OCI-M2 (cell line): ENCODE measurements around the gene RPS2.

Experiments used
- DNase-seq: peaks from one replicate; lab custom pipeline; 2025; ENCODE audit not compliant: unreplicated experiment; lab: John Stamatoyannopoulos, UW

The RPS2 gene

DNA sequence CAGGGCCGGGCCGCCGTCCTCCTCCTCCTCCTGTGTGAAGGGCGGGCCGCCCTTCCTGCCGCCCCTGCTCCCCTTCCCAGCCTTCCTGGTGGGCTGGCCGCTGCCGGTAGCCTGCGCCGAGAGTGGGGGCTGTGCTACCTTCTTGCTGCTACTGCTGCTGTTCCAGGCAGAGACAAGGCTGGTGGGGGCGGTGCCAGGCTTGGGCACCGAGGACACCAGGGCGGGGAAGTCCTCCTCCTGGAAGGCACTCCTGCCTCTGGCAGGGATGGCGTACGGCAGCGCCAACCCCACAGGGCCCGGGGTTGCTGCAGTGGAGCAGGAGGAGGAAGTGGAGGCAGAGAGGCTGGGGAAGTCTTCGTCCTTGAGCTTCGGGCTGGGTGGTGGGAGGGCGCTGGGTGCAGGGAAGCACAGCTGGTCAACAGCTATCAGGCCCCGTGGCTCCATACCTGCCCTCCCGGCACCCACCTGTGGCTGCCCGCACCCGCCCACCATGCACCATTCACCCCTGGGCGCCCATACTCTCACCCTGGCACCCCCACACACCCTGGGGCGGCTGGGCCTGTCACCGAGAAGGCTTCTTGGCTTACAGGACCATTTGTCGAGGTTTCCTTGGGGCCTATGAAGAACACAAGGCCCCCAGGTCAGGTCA lies 35.4 kb upstream of the RPS2 start:
- DNase-seq: no peak

GRCh38 chr16:1998852-1999801 lies 34.5 kb upstream of the RPS2 start:
- DNase-seq: no peak

DNA sequence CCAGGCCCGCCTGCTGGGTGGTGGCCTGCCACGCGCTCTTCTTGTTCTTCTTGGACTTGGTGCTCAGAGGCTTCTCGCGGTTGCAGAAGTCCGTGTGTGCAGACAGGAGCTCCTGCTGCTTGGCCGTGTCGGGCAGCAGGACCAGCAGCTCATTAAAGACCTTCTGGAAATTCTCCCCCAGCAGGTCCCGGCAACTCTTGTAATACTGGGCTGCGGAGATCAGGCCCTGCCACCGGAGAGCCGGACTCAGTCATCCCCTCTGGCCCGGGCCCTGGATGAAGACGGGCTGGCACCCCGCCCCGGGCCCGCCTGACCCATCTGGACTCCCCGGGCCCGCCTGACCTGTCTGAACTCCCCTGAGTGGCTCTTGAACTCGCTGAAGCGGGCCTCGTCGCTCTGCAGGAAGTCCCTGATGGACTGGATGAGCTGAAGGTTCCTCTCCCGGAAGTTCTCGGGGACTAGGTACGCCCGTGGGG lies 33.8 kb upstream of the RPS2 start:
- DNase-seq: no peak

DNA sequence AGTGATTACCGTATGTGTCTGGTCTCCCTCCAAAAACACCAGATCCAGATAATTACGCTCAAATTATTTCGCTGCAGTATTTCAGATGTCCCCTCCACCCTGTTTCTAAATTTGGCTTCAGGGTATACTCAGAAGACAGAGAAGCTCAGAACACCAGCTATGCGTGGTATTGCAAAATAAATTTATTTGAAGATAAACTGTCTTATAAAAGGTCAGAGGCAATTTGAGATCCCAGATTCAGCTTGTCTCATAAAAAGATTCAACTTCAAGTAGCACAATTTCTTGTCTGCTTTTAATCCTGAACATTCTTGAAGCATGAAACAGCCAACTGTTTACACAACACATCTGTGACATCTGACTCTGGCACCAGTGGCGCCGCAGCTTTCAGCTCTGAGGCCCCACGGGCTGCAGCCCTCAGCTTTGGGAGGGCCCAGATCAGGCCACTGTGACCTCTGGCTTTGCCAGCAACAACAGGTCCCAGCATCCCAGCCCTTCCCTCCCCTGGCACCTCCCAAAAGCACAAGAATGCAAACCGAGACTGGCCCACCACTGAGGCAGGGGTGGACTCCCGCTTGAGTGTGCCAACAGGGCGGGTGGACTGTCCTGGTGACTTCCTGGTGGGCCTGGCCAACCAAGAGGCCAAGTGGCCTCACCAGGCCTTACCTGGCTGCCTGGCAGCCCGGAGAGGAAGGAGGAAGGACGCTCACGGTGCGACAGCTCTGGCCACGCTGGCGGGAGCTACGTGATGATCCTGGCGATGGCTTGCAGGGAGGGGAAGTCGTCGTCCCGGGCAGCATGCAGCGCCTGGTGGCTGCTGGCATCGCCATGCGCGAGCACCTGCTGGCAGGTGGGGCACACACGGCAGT lies 33.1 kb upstream of the RPS2 start:
- no peak for DNase-seq

DNA sequence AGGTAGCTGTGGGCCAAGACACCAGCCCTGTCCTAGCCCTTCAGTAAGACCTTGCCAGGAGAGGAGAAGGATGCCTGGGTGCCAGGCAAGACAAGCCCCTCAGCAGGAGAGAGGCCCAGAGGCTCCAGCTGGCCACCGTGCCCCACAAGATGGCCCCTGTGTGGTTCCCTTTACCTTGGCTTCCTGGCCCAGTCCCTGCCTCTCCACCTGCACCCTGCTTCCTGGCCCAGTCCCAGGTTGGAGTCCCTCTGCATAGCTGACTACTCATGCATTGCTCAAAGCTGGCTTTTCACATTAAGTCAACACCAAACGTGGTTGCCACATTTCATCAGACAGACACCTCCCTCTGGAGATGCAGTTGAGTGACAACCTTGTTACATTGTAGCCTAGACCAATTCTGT lies 29.1 kb upstream of the RPS2 start:
- no peak for DNase-seq

GRCh38 chr16:1992704-1993317 lies 28.2 kb upstream of the RPS2 start:
- no peak for DNase-seq

DNA sequence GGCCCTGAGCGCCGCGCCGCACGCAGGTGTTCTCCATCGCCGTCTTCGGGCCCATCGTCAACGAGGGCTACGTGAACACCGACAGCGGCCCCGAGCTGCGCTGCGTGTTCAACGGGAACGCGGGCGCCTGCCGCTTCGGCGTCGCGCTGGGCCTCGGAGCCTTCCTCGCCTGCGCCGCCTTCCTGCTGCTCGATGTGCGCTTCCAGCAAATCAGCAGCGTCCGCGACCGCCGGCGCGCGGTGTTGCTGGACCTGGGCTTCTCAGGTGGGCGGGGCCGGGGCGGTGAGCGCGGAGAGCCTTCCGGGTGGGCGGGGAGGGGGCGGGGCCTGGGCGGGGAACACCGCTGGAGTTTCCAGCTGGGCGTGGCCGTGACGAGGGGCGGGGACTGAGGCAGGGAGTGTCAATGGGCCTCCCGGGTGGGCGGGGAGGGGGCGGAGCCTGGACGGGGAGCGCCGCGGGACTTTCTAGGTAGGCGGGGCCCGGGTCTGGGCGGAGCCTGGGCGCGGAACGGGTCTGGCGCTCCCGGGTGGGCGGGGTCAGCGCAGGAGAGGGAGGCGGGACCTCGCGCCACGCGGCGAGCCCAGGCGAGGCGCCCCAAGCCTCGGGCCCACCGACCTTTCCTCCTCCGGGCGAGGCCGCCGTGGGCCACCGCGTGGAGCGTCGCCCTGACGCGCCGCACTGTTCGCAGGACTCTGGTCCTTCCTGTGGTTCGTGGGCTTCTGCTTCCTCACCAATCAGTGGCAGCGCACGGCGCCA lies 27.5 kb upstream of the RPS2 start:
- DNase-seq: no peak

DNA sequence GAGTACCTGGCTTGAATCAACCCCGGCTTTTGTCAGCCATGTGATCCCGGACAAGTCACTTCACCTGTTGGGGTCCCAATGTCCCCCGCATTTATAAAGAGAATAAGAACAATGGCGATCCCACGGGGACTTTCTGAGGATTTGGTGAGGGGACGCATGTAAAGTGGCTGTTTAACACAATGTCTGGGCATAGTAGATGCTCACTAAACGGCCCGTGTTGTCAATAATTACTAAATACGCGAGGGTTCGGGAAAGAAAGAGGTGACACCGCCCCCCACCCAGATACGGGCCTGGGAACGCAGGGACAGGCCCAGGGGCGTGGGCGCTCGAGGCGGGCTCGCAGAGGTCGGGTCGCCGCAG lies 26.9 kb upstream of the RPS2 start:
- DNase-seq: no peak

DNA sequence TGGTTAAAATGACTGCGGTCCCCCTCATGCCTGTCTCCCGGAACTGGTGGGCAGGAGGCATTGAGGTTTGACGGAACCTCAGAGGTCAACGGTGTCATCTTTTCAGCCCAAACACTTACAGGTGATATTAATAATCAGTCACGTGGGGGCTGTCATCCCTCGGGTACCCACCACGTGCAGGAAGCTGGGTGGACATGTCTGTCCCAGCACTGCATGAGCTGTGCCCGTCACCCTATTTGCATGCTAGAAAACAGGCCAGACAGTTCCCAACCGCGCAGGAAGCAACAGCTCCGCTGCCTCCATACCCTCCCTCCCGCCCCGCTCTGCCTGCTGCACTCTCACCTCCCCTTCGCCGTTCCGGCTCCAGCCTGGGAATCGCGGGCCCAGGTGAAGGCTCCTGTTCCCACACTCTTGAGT lies 26.5 kb upstream of the RPS2 start:
- DNase-seq: no peak

DNA sequence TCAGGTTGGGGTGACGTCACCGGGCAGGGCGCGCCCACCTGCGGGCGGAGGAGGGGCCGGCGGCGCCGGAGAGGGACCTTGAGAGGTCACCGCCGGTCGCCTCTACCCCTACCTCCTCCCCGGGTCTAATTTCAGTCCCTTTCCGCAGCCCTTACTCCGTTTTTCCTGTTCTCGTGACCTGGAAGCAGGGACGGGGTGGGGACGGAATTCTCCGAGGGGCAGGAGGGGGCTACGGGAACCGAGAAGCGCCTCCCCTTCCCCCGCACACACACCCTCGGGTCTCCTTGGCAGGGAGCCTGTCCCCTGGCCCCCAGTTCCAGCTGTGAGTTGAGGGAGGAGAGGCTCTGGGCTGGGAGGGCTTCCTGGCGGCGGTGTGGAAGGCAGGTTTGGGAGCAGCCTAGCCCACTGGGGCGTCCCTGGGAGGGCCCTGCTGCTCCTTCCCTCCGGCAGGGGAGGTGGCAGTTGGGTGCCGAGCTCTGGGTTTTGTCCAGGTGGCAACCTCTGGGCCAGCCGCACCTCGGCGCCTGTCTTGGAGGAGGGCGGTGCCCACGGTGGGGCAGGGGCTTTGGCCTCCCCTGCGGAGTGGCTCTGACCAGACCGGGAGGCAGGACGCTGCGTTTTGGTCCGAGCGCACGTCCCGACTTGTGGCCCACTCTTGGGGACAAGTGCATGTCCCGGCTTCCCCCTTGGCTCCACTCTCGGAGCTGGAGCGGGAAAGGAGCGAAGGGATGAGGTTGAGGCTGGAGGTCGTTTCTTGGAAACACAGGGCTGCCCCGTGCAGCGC lies 25.9 kb upstream of the RPS2 start:
- DNase-seq: no peak

DNA sequence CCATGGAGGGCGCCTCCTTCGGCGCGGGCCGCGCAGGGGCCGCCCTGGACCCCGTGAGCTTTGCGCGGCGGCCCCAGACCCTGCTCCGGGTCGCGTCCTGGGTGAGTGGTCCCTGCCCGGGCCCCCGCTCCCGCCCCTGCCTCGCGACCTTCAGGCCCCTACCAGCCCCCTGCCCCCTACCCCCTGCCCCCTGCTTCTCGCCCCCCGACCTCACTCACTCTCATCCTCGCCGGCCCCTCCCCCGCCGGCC lies 25.4 kb upstream of the RPS2 start:
- DNase-seq: no peak

GRCh38 chr16:1989209-1990100 lies 24.8 kb upstream of the RPS2 start, which contains the start of gene SYNGR3:
TSS of gene SYNGR3 (plus strand) at chr16:1989970. CDS start at chr16:1990103, 133 bp downstream.
- no peak for DNase-seq

- no peak for DNase-seq
Observed at GRCh38 chr16:1987198-1987597, 22.6 kb upstream of the RPS2 start.

- DNase-seq: no peak
Observed at GRCh38 chr16:1985466-1986150, 21.0 kb upstream of the RPS2 start.

GRCh38 chr16:1984347-1985225 lies 20.0 kb upstream of the RPS2 start:
- DNase-seq: no peak

GRCh38 chr16:1983544-1984346 lies 19.1 kb upstream of the RPS2 start, which contains the start of gene GFER:
TSS of gene GFER (plus strand) at chr16:1984193. CDS start at chr16:1984219, 26 bp downstream.
- no peak for DNase-seq
